Prostate gland (tissue), 2 donors: ENCODE data around the gene FUT2. TPM values are rescaled to one million over a fixed set of nuclear protein-coding genes. Genes with fewer than 3 reads are reported as not detected.

ENCODE experiments used
- DNase-seq: peaks from one replicate; pipeline ENCODE4 v3.0.0-alpha.2; 2019; ENCODE audit warnings: low spot score
- H3K27ac ChIP-seq, 2 donors: fragments of 200-600 bp; sonication (generic); 2 replicates each; pipeline ENCODE4 v1.5.1; 2017 to 2019
- H3K27me3 ChIP-seq: fragments of 200-600 bp; sonication (generic); replicated peaks from 2 replicates; pipeline ENCODE4 v1.5.1; 2019; ENCODE audit not compliant: insufficient read depth
- H3K36me3 ChIP-seq, 2 donors: fragments of 200-600 bp; sonication (generic); 1 replicate in 1 of 2; 2 replicates in 1 of 2; pipeline versions ENCODE4 v1.5.1 to v1.8.1; 2017 to 2019
- H3K4me1 ChIP-seq: fragments of 200-600 bp; sonication (generic); replicated peaks from 2 replicates; pipeline ENCODE4 v1.5.1; 2019
- H3K4me3 ChIP-seq, 2 donors: fragments of 200-600 bp; sonication (generic); 2 replicates each; pipeline ENCODE4 v1.5.1; 2017 to 2019
- H3K9me3 ChIP-seq: fragments of 200-600 bp; sonication (generic); 2 replicates; pipeline ENCODE4 v1.5.1; 2017
- CTCF ChIP-seq, 4 experiments: fragments of 200-600 bp in 2 of 4; fragments of 450-650 bp in 2 of 4; sonication (generic) in 2 of 4; IDR thresholded peaks; 1 replicate in 3 of 4; 2 replicates in 1 of 4; pipeline ENCODE4 v1.5.1; 2016 to 2019; ENCODE audit warnings: antibody characterized with exemption in 4 of 4, mild to moderate bottlenecking in 2 of 4, moderate library complexity in 2 of 4
- POLR2A ChIP-seq: fragments of 450-650 bp; IDR thresholded peaks from one replicate; pipeline ENCODE4 v1.6.1; 2016; ENCODE audit warnings: antibody characterized with exemption, mild to moderate bottlenecking
- POLR2AphosphoS5 ChIP-seq: sonication (generic); formaldehyde crosslinking; IDR thresholded peaks from one replicate; pipeline ENCODE4 v1.6.1; 2017; ENCODE audit warnings: antibody characterized with exemption
- WGBS: methylation state at CpG from one replicate; pipeline ENCODE4 v1.1.5; 2018; 5-methylcytosine and 5-hydroxymethylcytosine counted together
- intact Hi-C: fragments of 100-400 bp; cut with DNase I; formaldehyde crosslinking; loops from one replicate; pipeline ENCODE4 v1.14.2; 2022
- total RNA-seq, 2 donors: library from RNA; depleted of rRNA; stranded (reverse); fragments of >200 nt; gene quantifications; one replicate each; pipeline ENCODE4 v1.1.0, GENCODE V29; 2016

The FUT2 gene
- total RNA-seq, 2 donors from 2014 or later: 1.4 to 2.7 TPM

GRCh38 chr19:48726556-48726955, 30.8 kb downstream of the FUT2 start:
- no peak overlapping the region for H3K27ac ChIP-seq
- DNase-seq: no peak

GRCh38 chr19:48728911-48729664, 33.3 kb downstream of the FUT2 start:
- Histone ChIP-seq H3K4me1 (no peaks in the 10 kb centered on the region), H3K27ac (no peak overlapping the region), H3K4me3 (peak overlapping the region; percentile 2 to 10), H3K9me3 (no peaks in the 10 kb centered on the region), H3K36me3 (no peaks in the 10 kb centered on the region), H3K27me3 (no peaks in the 10 kb centered on the region)
- DNase-seq: no peak
- TF ChIP-seq CTCF (IDR thresholded peaks at IDR 0.05) (peak in 1 of 4 experiments; percentile 20), POLR2A (no peak)
- intact Hi-C loops: no loop called here
- WGBS: 62% methylated on average over 71 of the region's 77 CpGs

More at GRCh38 chr19:48726556-48726955, 30.8 kb downstream of the FUT2 start:
- Histone ChIP-seq H3K9me3 (no peaks in the 10 kb centered on the region), H3K4me1 (no peaks in the 10 kb centered on the region), H3K36me3 (no peaks in the 10 kb centered on the region), H3K4me3 (no peak overlapping the region), H3K27me3 (no peaks in the 10 kb centered on the region)
- 83% methylated on average over 2 of the region's 2 CpGs for WGBS
- intact Hi-C loops: no loop called here
- no peak for TF ChIP-seq POLR2AphosphoS5
- TF ChIP-seq CTCF (IDR thresholded peaks at IDR 0.05): no peak
- TF ChIP-seq POLR2A: no peak

- no peak for DNase-seq
- WGBS: 84% methylated on average over 4 of the region's 4 CpGs
- TF ChIP-seq CTCF (IDR thresholded peaks at IDR 0.05): no peak
- TF ChIP-seq POLR2AphosphoS5: no peak
- no peak for TF ChIP-seq POLR2A
- Histone ChIP-seq H3K4me1 (no peaks in the 10 kb centered on the region), H3K4me3 (no peak overlapping the region), H3K27ac (no peak overlapping the region), H3K9me3 (no peaks in the 10 kb centered on the region), H3K27me3 (no peaks in the 10 kb centered on the region), H3K36me3 (no peaks in the 10 kb centered on the region)
- intact Hi-C loops: loop anchor here (10.0 kb wide), 1 partner anchor 57 kb away; the partner anchor contains the start of gene NTN5
Measured at GRCh38 chr19:48731452-48731851, 35.7 kb downstream of the FUT2 start.

GRCh38 chr19:48734625-48735024, 38.9 kb downstream of the FUT2 start:
- WGBS: 96% methylated on average over 9 of the region's 9 CpGs
- no peak for DNase-seq
- no peaks in the 10 kb centered on the region for H3K27me3 ChIP-seq
- TF ChIP-seq POLR2A (no peak), POLR2AphosphoS5 (no peak), CTCF (IDR thresholded peaks at IDR 0.05) (no peak)
- H3K36me3 ChIP-seq: no peaks in the 10 kb centered on the region
- H3K4me1 ChIP-seq: peaks cover 6% of the 10 kb centered on the region
- H3K9me3 ChIP-seq: no peaks in the 10 kb centered on the region
- no peak overlapping the region for H3K27ac ChIP-seq
- H3K4me3 ChIP-seq: no peak overlapping the region
- intact Hi-C loops: loop anchor here (10.0 kb wide), 1 partner anchor 60 kb away; the partner anchor contains the start of gene NTN5
